Keratinocyte (primary cell): ENCODE measurements around the gene KLHL25.

Experiments used
- CTCF ChIP-seq, 3 experiments: IDR thresholded peaks in 1 of 3; conservative IDR thresholded peaks in 1 of 3; optimal IDR thresholded peaks in 1 of 3; 2 replicates in 2 of 3; 3 replicates in 1 of 3; pipeline versions ENCODE3 to v1.5.1; 2011; ENCODE audit warnings: low read length in 3 of 3, mild to moderate bottlenecking in 3 of 3, moderate library complexity in 2 of 3, control low read depth in 1 of 3, inconsistent platforms in 1 of 3; ENCODE audit not compliant: insufficient read depth in 2 of 3; ENCODE audit errors: extremely low read depth in 1 of 3
- EZH2 ChIP-seq: IDR thresholded peaks from one replicate; pipeline ENCODE4 v1.6.1; 2012; ENCODE audit warnings: inconsistent platforms, mild to moderate bottlenecking, low read length, moderate library complexity

- TF ChIP-seq CTCF (optimal IDR thresholded peaks at IDR 0.05 in 1 of 3, IDR thresholded peaks at IDR 0.05 in 1 of 3, conservative IDR thresholded peaks at IDR 0.05 in 1 of 3; ENCODE audit: extremely low read depth in 1 of 3, insufficient read depth in 2 of 3, low read length in 3 of 3) (no peak), EZH2 (no peak)
These were observed 806 bp downstream of the KLHL25 start for GRCh38 chr15:85793641-85794597.
